ENCODE data around the gene PROM2.
"Not testable (repeated sequence)": the region's sequence is repeated elsewhere in the genome, so short reads cannot be mapped to it uniquely, and the experiment has no call there.

DNA sequence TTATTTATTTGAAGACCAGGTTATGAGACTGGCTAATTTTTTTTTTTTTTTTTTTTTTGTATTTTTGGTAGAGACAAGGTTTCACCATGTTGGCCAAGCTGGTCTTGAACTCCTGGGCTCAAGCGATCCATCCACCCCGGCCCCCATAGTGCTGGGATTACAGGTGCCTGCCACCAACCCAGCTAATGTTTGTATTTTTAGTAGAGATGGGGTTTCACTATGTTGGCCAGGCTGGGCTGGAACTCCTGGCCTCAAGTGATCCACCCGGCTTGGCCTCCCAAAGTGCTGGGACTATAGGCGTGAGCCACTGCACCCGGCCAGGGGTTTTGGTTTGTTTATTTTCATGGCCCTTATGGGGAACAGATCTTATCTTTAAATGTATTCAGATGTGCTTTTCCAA lies 4.5 kb upstream of the PROM2 start:
- TF ChIP-seq, protein P1, sequence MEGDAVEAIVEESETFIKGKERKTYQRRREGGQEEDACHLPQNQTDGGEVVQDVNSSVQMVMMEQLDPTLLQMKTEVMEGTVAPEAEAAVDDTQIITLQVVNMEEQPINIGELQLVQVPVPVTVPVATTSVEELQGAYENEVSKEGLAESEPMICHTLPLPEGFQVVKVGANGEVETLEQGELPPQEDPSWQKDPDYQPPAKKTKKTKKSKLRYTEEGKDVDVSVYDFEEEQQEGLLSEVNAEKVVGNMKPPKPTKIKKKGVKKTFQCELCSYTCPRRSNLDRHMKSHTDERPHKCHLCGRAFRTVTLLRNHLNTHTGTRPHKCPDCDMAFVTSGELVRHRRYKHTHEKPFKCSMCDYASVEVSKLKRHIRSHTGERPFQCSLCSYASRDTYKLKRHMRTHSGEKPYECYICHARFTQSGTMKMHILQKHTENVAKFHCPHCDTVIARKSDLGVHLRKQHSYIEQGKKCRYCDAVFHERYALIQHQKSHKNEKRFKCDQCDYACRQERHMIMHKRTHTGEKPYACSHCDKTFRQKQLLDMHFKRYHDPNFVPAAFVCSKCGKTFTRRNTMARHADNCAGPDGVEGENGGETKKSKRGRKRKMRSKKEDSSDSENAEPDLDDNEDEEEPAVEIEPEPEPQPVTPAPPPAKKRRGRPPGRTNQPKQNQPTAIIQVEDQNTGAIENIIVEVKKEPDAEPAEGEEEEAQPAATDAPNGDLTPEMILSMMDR (IDR thresholded peaks at IDR 0.05; ENCODE audit: insufficient read depth, low read length, poor library complexity, severe bottlenecking), result not testable (repeated sequence)
- not testable (repeated sequence) for TF ChIP-seq EZH2phosphoT487 (conservative IDR thresholded peaks at IDR 0.05; ENCODE audit: low read length)

Measured in SU-DHL-6 (cell line).